HepG2 (cell line): ENCODE data around the gene EFNA3. TPM values are rescaled to one million over a fixed set of nuclear protein-coding genes. Genes with fewer than 3 reads are reported as not detected.

Source experiments
- CEBPB ChIP-seq: IDR thresholded peaks from 2 replicates; pipeline ENCODE4 v1.6.1; 2011; ENCODE audit warnings: low read depth, low read length, improper control_type of control experiment, borderline replicate concordance
- DMAP1 ChIP-seq: IDR thresholded peaks from 2 replicates; pipeline ENCODE4 v1.6.1; 2016
- FUBP1 ChIP-seq: sonication (generic); formaldehyde crosslinking; IDR thresholded peaks from 2 replicates; pipeline ENCODE4 v1.5.1; 2020; ENCODE audit warnings: missing genetic modification reagents, mild to moderate bottlenecking, borderline replicate concordance
- HES4 ChIP-seq: sonication (generic); formaldehyde crosslinking; IDR thresholded peaks from 2 replicates; pipeline ENCODE4 v1.9.0; 2021; ENCODE audit warnings: mild to moderate bottlenecking, missing genetic modification reagents, borderline replicate concordance
- HOXA3 ChIP-seq: sonication (generic); formaldehyde crosslinking; IDR thresholded peaks from 2 replicates; pipeline ENCODE4 v1.5.0; 2020; ENCODE audit warnings: missing genetic modification reagents
- JUND ChIP-seq: sonication (generic); formaldehyde crosslinking; IDR thresholded peaks from 2 replicates; pipeline ENCODE4 v1.8.0; 2022; ENCODE audit warnings: mild to moderate bottlenecking, missing genetic modification reagents
- MLXIP ChIP-seq: sonication (generic); formaldehyde crosslinking; IDR thresholded peaks from 2 replicates; pipeline ENCODE4 v1.9.0; 2021; ENCODE audit warnings: missing genetic modification reagents, borderline replicate concordance
- MXD3 ChIP-seq: IDR thresholded peaks from 2 replicates; pipeline ENCODE4 v1.6.1; 2016; ENCODE audit warnings: mild to moderate bottlenecking, missing biosample characterization, missing genetic modification reagents
- POLR2AphosphoS5 ChIP-seq: IDR thresholded peaks from 2 replicates; pipeline ENCODE4 v1.6.1; 2012; ENCODE audit warnings: low read depth, low read length
- RAD21 ChIP-seq: fragments of 450-650 bp; formaldehyde crosslinking; IDR thresholded peaks from 2 replicates; pipeline ENCODE4 v1.5.0; 2020; ENCODE audit warnings: mild to moderate bottlenecking
- RFX1 ChIP-seq: fragments of 450-650 bp; IDR thresholded peaks from 2 replicates; pipeline ENCODE4 v1.6.1; 2017
- SSRP1 ChIP-seq: IDR thresholded peaks from 2 replicates; pipeline ENCODE4 v1.6.1; 2016; ENCODE audit warnings: control low read depth
- SYNCRIP ChIP-seq: fragments of 200-400 bp; formaldehyde crosslinking; IDR thresholded peaks from 2 replicates; pipeline ENCODE4 v1.6.1; 2018; ENCODE audit warnings: mild to moderate bottlenecking, low read depth, low read length; ENCODE audit not compliant: insufficient read depth
- THRA ChIP-seq: sonication (generic); formaldehyde crosslinking; IDR thresholded peaks from 2 replicates; pipeline ENCODE4 v1.4.0; 2020; ENCODE audit warnings: missing genetic modification reagents, borderline replicate concordance
- U2AF2 ChIP-seq: fragments of 200-400 bp; formaldehyde crosslinking; IDR thresholded peaks from 2 replicates; pipeline ENCODE4 v1.6.1; 2017; ENCODE audit warnings: low read depth, mild to moderate bottlenecking, low read length
- ZFP90 ChIP-seq: sonication (generic); formaldehyde crosslinking; IDR thresholded peaks from 2 replicates; pipeline ENCODE4 v1.8.0; 2022; ENCODE audit warnings: missing genetic modification reagents, mild to moderate bottlenecking, inconsistent platforms, borderline replicate concordance
- ZMYM2 ChIP-seq: sonication (generic); formaldehyde crosslinking; IDR thresholded peaks from 2 replicates; pipeline ENCODE4 v1.8.0; 2022; ENCODE audit warnings: mild to moderate bottlenecking, missing genetic modification reagents
- ZNF121 ChIP-seq: sonication (generic); formaldehyde crosslinking; IDR thresholded peaks from 2 replicates; pipeline ENCODE4 v1.5.0; 2020; ENCODE audit warnings: mild to moderate bottlenecking, missing genetic modification reagents
- ZNF639 ChIP-seq: conservative IDR thresholded peaks from 2 replicates; pipeline ENCODE4 v1.6.1; 2018; ENCODE audit warnings: missing genetic modification reagents
- ZNF672 ChIP-seq: sonication (generic); formaldehyde crosslinking; IDR thresholded peaks from 2 replicates; pipeline ENCODE4 v1.8.1; 2022; ENCODE audit warnings: missing genetic modification reagents
- ZNF772 ChIP-seq: sonication (generic); formaldehyde crosslinking; IDR thresholded peaks from 2 replicates; pipeline ENCODE4 v1.5.0; 2020; ENCODE audit warnings: mild to moderate bottlenecking, missing genetic modification reagents
- ZNF841 ChIP-seq: sonication (generic); formaldehyde crosslinking; IDR thresholded peaks from 2 replicates; pipeline ENCODE4 v1.8.1; 2023; ENCODE audit warnings: missing genetic modification reagents, borderline replicate concordance
- ZNF891 ChIP-seq: sonication (generic); formaldehyde crosslinking; IDR thresholded peaks from 2 replicates; pipeline ENCODE4 v1.5.0; 2020; ENCODE audit warnings: mild to moderate bottlenecking, missing genetic modification reagents
- polyA plus RNA-seq, 8 experiments: library from polyadenylated mRNA; depleted of rRNA in 3 of 8; stranded (reverse) in 7 of 8; unstranded in 1 of 8; fragments of >200 nt; fragmentation: Illumina TruSeq in 4 of 8; extraction: Trizol in 4 of 8; gene quantifications; 2 replicates each; pipeline versions ENCODE4 v1.2.1 to v1.2.3, GENCODE V29; 2011 to 2016; ENCODE audit warnings: low read depth in 4 of 8, missing spikeins in 1 of 8, mixed read lengths in 1 of 8; ENCODE audit not compliant: insufficient read depth in 1 of 8
- total RNA-seq, 5 experiments: library from RNA; depleted of rRNA; stranded (reverse); fragments of >200 nt; fragmentation: Illumina TruSeq; extraction: Trizol; gene quantifications; 2 replicates each; pipeline ENCODE4 v1.2.3, GENCODE V29; 2016; ENCODE audit warnings: low read depth in 1 of 5

The EFNA3 gene
- total and polyA plus RNA-seq, 2 of the 13 experiments (the other 11 are each of a cell fraction or from before 2014, with no cell fraction given), result 1.0 to 5.7 TPM

- TF ChIP-seq THRA (CRISPR knock-in tag) (0 out of 2 replicates have a peak, but pooled peaks have one; percentile 60), ZNF841 (CRISPR knock-in tag) (no peak), ZNF772 (peak; percentile 77), ZNF121 (CRISPR knock-in tag) (no peak), DMAP1 (CRISPR knock-in tag) (peak; percentile 51; the same call in 1 of the 2 replicates), CEBPB (no peak), ZFP90 (CRISPR knock-in tag) (no peak; the same call in 1 of the 2 replicates), HOXA3 (peak; percentile 62; the same call in 1 of the 2 replicates), MXD3 (CRISPR knock-in tag) (no peak), FUBP1 (CRISPR knock-in tag) (no peak), RAD21 (CRISPR knock-in tag) (peak; percentile 94), SSRP1 (CRISPR knock-in tag) (no peak), MLXIP (CRISPR knock-in tag) (no peak), ZNF891 (peak; percentile 25), HES4 (CRISPR knock-in tag) (no peak; the same call in none of the 2 replicates), RFX1 (peak; percentile 25; the same call in 1 of the 2 replicates), ZNF672 (CRISPR knock-in tag) (0 out of 2 replicates have a peak, but pooled peaks have one; percentile 55), U2AF2 (0 out of 2 replicates have a peak, but pooled peaks have one; percentile 35), ZMYM2 (CRISPR knock-in tag) (no peak), POLR2AphosphoS5 (peak; percentile 80), ZNF639 (no peak; the same call in 1 of the 2 replicates), SYNCRIP (no peak), JUND (CRISPR knock-in tag) (no peak)
Measured at GRCh38 chr1:155084722-155085503, 6.3 kb downstream of the EFNA3 start (continued).
